ENCODE results near the gene SRCAP.

The SRCAP gene

GRCh38 chr16:30722916-30723315, 23.9 kb downstream of the SRCAP start:
- Mint-ChIP-seq H3K36me3 (ENCODE audit: low read depth) (peaks cover 79% of the 10 kb centered on the region), H3K4me1 (no peaks in the 10 kb centered on the region), H3K27ac (peak overlapping the region in 1 of 3 experiments; percentile 35), H3K9me3 (no peaks in the 10 kb centered on the region), H3K27me3 (ENCODE audit: low read depth) (no peaks in the 10 kb centered on the region), H3K4me3 (no peak overlapping the region)
- no peak for TF ChIP-seq CTCF (IDR thresholded peaks at IDR 0.05; ENCODE audit: unreplicated experiment in 3 of 3)

- Mint-ChIP-seq H3K4me1 (no peaks in the 10 kb centered on the region), H3K27ac (no peak overlapping the region), H3K27me3 (ENCODE audit: low read depth) (no peaks in the 10 kb centered on the region), H3K36me3 (ENCODE audit: low read depth) (peaks cover 83% of the 10 kb centered on the region), H3K9me3 (no peaks in the 10 kb centered on the region), H3K4me3 (no peak overlapping the region)
- no peak for TF ChIP-seq CTCF (IDR thresholded peaks at IDR 0.05; ENCODE audit: unreplicated experiment in 3 of 3)
Observed at GRCh38 chr16:30723725-30724355, 24.9 kb downstream of the SRCAP start.

GRCh38 chr16:30724641-30725417, 25.9 kb downstream of the SRCAP start:
- Mint-ChIP-seq H3K4me1 (no peaks in the 10 kb centered on the region), H3K9me3 (no peaks in the 10 kb centered on the region), H3K4me3 (no peak overlapping the region), H3K27ac (no peak overlapping the region), H3K27me3 (ENCODE audit: low read depth) (no peaks in the 10 kb centered on the region), H3K36me3 (ENCODE audit: low read depth) (peaks cover 85% of the 10 kb centered on the region)
- no peak for TF ChIP-seq CTCF (IDR thresholded peaks at IDR 0.05; ENCODE audit: unreplicated experiment in 3 of 3)

- Mint-ChIP-seq H3K4me1 (no peaks in the 10 kb centered on the region), H3K9me3 (no peaks in the 10 kb centered on the region)
Observed at GRCh38 chr16:30725418-30725792, 26.4 kb downstream of the SRCAP start.

GRCh38 chr16:30728321-30728720, 29.4 kb downstream of the SRCAP start:
- no peaks in the 10 kb centered on the region for H3K4me1 Mint-ChIP-seq
- no peak overlapping the region for H3K4me3 Mint-ChIP-seq
- H3K27ac Mint-ChIP-seq, result peak overlapping the region in 1 of 3 experiments; percentile 33

More at GRCh38 chr16:30725418-30725792, 26.4 kb downstream of the SRCAP start:
- Mint-ChIP-seq H3K36me3 (ENCODE audit: low read depth) (peaks cover 85% of the 10 kb centered on the region), H3K4me3 (no peak overlapping the region), H3K27me3 (ENCODE audit: low read depth) (no peaks in the 10 kb centered on the region), H3K27ac (no peak overlapping the region)
- no peak for TF ChIP-seq CTCF (IDR thresholded peaks at IDR 0.05; ENCODE audit: unreplicated experiment in 3 of 3)

More at GRCh38 chr16:30728321-30728720, 29.4 kb downstream of the SRCAP start:
- peaks cover 71% of the 10 kb centered on the region for H3K36me3 Mint-ChIP-seq (ENCODE audit: low read depth)
- H3K9me3 Mint-ChIP-seq, result no peaks in the 10 kb centered on the region
- no peaks in the 10 kb centered on the region for H3K27me3 Mint-ChIP-seq (ENCODE audit: low read depth)
- TF ChIP-seq CTCF (IDR thresholded peaks at IDR 0.05; ENCODE audit: unreplicated experiment in 3 of 3), result no peak
